PC-9 (cell line): ENCODE data around the gene TRMT112.

Experiments used
- EZH2 ChIP-seq: fragments of 200-600 bp; sonication (generic); IDR thresholded peaks from 2 replicates; pipeline ENCODE4 v1.8.0; 2017; ENCODE audit warnings: antibody characterized with exemption, low read depth
- TF ChIP-seq, protein P1 (sequence below): fragments of 200-600 bp; sonication (generic); conservative IDR thresholded peaks from 2 replicates; pipeline ENCODE4 v1.6.1; 2017; ENCODE audit warnings: mixed run types, antibody characterized with exemption, mild to moderate bottlenecking, moderate library complexity

- TF ChIP-seq, protein P1, sequence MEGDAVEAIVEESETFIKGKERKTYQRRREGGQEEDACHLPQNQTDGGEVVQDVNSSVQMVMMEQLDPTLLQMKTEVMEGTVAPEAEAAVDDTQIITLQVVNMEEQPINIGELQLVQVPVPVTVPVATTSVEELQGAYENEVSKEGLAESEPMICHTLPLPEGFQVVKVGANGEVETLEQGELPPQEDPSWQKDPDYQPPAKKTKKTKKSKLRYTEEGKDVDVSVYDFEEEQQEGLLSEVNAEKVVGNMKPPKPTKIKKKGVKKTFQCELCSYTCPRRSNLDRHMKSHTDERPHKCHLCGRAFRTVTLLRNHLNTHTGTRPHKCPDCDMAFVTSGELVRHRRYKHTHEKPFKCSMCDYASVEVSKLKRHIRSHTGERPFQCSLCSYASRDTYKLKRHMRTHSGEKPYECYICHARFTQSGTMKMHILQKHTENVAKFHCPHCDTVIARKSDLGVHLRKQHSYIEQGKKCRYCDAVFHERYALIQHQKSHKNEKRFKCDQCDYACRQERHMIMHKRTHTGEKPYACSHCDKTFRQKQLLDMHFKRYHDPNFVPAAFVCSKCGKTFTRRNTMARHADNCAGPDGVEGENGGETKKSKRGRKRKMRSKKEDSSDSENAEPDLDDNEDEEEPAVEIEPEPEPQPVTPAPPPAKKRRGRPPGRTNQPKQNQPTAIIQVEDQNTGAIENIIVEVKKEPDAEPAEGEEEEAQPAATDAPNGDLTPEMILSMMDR, result no peak
- no peak for TF ChIP-seq EZH2
These were observed 17.3 kb downstream of the TRMT112 start, which contains the start of gene CATSPERZ for GRCh38 chr11:64299847-64300648.
